Measurements from ENCODE around the gene NEK5. TPM values are rescaled to one million over a fixed set of nuclear protein-coding genes. Genes with fewer than 3 reads are reported as not detected.

NEK5 gene
- total and polyA plus RNA-seq, 2 experiments from 2014 or later: 0.73 to 1.3 TPM

GRCh38 chr13:52024481-52024880, 104.4 kb downstream of the NEK5 start, which contains the start of gene UTP14C:
Gene UTP14C (plus strand): TSS chr13:52024691. CDS start chr13:52028805, 4,114 bp downstream.
- peaks cover 3% of the 10 kb centered on the region for H3K27me3 Mint-ChIP-seq (ENCODE audit: insufficient read depth, low read depth, poor library complexity)
- H3K27ac Mint-ChIP-seq: no peak within 1 kb of the TSS
- Histone ChIP-seq H3K9me2 (ENCODE audit: insufficient read depth) (no peaks in the 10 kb centered on the region), H3K27me3 (ENCODE audit: insufficient read depth) (no peaks in the 10 kb centered on the region), H4K20me1 (replicated peaks; ENCODE audit: insufficient read depth) (peaks cover 5% of the 10 kb centered on the region; the same call in 1 of the 2 replicates), H3K4me3 (no peak within 1 kb of the TSS), H3K4me1 (ENCODE audit: insufficient read depth) (no peaks in the 10 kb centered on the region), H2AFZ (no peak within 1 kb of the TSS), H3K4me2 (no peak within 1 kb of the TSS), H3K79me2 (replicated peaks; ENCODE audit: insufficient read depth) (peaks cover 29% of the 10 kb centered on the region), H3F3A (replicated peaks; ENCODE audit: low read depth) (no peaks in the 10 kb centered on the region), H3K27ac (ENCODE audit: low read depth) (no peak within 1 kb of the TSS), H3K36me3 (ENCODE audit: insufficient read depth) (peaks cover 42% of the 10 kb centered on the region)
- H3K4me3 Mint-ChIP-seq: no peak within 1 kb of the TSS
- TF ChIP-seq REST (IDR thresholded peaks at IDR 0.05; ENCODE audit: unreplicated experiment) (no peak), EZH2phosphoT487 (IDR thresholded peaks at IDR 0.05; ENCODE audit: unreplicated experiment) (no peak), ZNF331 (CRISPR knock-in tag; IDR thresholded peaks at IDR 0.05; ENCODE audit: low read depth) (no peak), CTCF (conservative IDR thresholded peaks at IDR 0.05; ENCODE audit: low read depth in 2 of 2) (no peak), EZH2 (IDR thresholded peaks at IDR 0.05; ENCODE audit: low read depth, unreplicated experiment) (no peak), ETS1 (IDR thresholded peaks at IDR 0.05) (no peak), ZNF462 (CRISPR knock-in tag; IDR thresholded peaks at IDR 0.05) (no peak), ZNF114 (CRISPR knock-in tag; IDR thresholded peaks at IDR 0.05) (no peak), NANOG (IDR thresholded peaks at IDR 0.05; ENCODE audit: borderline replicate concordance) (no peak), STAT1 (IDR thresholded peaks at IDR 0.05; ENCODE audit: unreplicated experiment) (no peak), JUNB (IDR thresholded peaks at IDR 0.05; ENCODE audit: unreplicated experiment) (no peak), CREB1 (CRISPR knock-in tag; IDR thresholded peaks at IDR 0.05; ENCODE audit: low read depth) (no peak), POLR2AphosphoS5 (IDR thresholded peaks at IDR 0.05; ENCODE audit: low read depth) (no peak)
- H3K9me3 Mint-ChIP-seq: peaks cover 21% of the 10 kb centered on the region; the same call in 2 of the 3 replicates
- peaks cover 88% of the 10 kb centered on the region for H3K36me3 Mint-ChIP-seq (ENCODE audit: low read depth)
- no peaks in the 10 kb centered on the region for H3K4me1 Mint-ChIP-seq
- no peak for ATAC-seq
- DNase-seq (ENCODE audit: low spot score): no peak

All from GM23338 (cell line).